Astrocyte (in vitro differentiated cells and primary cell): ENCODE measurements around the gene CIC. TPM values are rescaled to one million over a fixed set of nuclear protein-coding genes. Genes with fewer than 3 reads are reported as not detected.

ENCODE experiments used
- DNase-seq: peaks from one replicate; pipeline ENCODE4 v3.0.0-alpha.2; 2010; ENCODE audit warnings: low read depth
- FAIRE-seq: peaks from 2 replicates; lab custom pipeline; 2011; peaks lifted over from hg19 to GRCh38; lab: Jason Lieb, UNC
- H2AFZ ChIP-seq: 2 replicates; pipeline ENCODE4 v1.6.0; 2012; ENCODE audit warnings: low read depth, low read length, inconsistent platforms
- H3K27ac ChIP-seq: 2 replicates; pipeline ENCODE4 v1.5.1; 2011; ENCODE audit warnings: low read depth, low read length, inconsistent platforms
- H3K27me3 ChIP-seq: 2 replicates; pipeline ENCODE4 v1.6.0; 2011; ENCODE audit warnings: low read length, inconsistent platforms; ENCODE audit not compliant: insufficient read depth
- H3K36me3 ChIP-seq: 2 replicates; pipeline ENCODE4 v1.5.1; 2011; ENCODE audit warnings: low read length, inconsistent platforms; ENCODE audit not compliant: insufficient read depth
- H3K4me1 ChIP-seq: 2 replicates; pipeline ENCODE4 v1.5.1; 2011; ENCODE audit warnings: low read length, inconsistent platforms; ENCODE audit not compliant: insufficient read depth
- H3K4me2 ChIP-seq: 2 replicates; pipeline ENCODE4 v1.6.0; 2012; ENCODE audit warnings: low read length, inconsistent platforms
- H3K4me3 ChIP-seq: 2 replicates; pipeline ENCODE4 v1.5.1; 2011; ENCODE audit warnings: low read depth, mild to moderate bottlenecking, low read length, inconsistent platforms; ENCODE audit not compliant: insufficient read depth
- H3K79me2 ChIP-seq: 2 replicates; pipeline ENCODE4 v1.6.0; 2012; ENCODE audit warnings: mild to moderate bottlenecking, low read length, inconsistent platforms; ENCODE audit not compliant: insufficient read depth
- H3K9ac ChIP-seq: 2 replicates; pipeline ENCODE4 v1.6.0; 2012; ENCODE audit warnings: mild to moderate bottlenecking, low read length, inconsistent platforms
- H3K9me3 ChIP-seq: 2 replicates; pipeline ENCODE4 v1.5.1; 2012; ENCODE audit warnings: low read depth, mild to moderate bottlenecking, low read length, inconsistent platforms; ENCODE audit not compliant: insufficient read depth
- H4K20me1 ChIP-seq: 2 replicates; pipeline ENCODE4 v1.6.0; 2012; ENCODE audit warnings: low read length, inconsistent platforms; ENCODE audit not compliant: insufficient read depth
- H3K27ac Mint-ChIP-seq: one replicate; pipeline ENCODE4 v1.8.0; 2021; ENCODE audit warnings: mild to moderate bottlenecking, mixed read lengths; ENCODE audit not compliant: unreplicated experiment
- H3K27me3 Mint-ChIP-seq: one replicate; pipeline ENCODE4 v1.8.0; 2021; ENCODE audit warnings: low read depth, mixed read lengths; ENCODE audit not compliant: unreplicated experiment
- H3K36me3 Mint-ChIP-seq: one replicate; pipeline ENCODE4 v1.8.0; 2021; ENCODE audit warnings: low read depth, mixed read lengths; ENCODE audit not compliant: unreplicated experiment
- H3K4me1 Mint-ChIP-seq: one replicate; pipeline ENCODE4 v1.8.0; 2021; ENCODE audit warnings: low read depth, mixed read lengths; ENCODE audit not compliant: unreplicated experiment
- H3K4me3 Mint-ChIP-seq: one replicate; pipeline ENCODE4 v1.8.0; 2021; ENCODE audit warnings: mild to moderate bottlenecking, moderate library complexity, mixed read lengths; ENCODE audit not compliant: unreplicated experiment
- H3K9me3 Mint-ChIP-seq: one replicate; pipeline ENCODE4 v1.8.0; 2021; ENCODE audit warnings: mild to moderate bottlenecking, mixed read lengths; ENCODE audit not compliant: unreplicated experiment
- EZH2 ChIP-seq: IDR thresholded peaks from 2 replicates; pipeline ENCODE4 v1.6.1; 2012; ENCODE audit warnings: mild to moderate bottlenecking, low read length, inconsistent platforms; ENCODE audit not compliant: insufficient read depth
- total RNA-seq: library from RNA; stranded (reverse); gene quantifications from 2 replicates; pipeline ENCODE4 v1.2.1, GENCODE V29; 2021
- TF ChIP-seq, protein P1 (sequence below): IDR thresholded peaks from 2 replicates; pipeline ENCODE4 v1.5.1; 2011; ENCODE audit warnings: low read depth, mild to moderate bottlenecking, inconsistent platforms, low read length, moderate library complexity; ENCODE audit not compliant: insufficient read depth

The CIC gene
- total RNA-seq, 1 donor from 2014 or later = 78.5 TPM

DNA sequence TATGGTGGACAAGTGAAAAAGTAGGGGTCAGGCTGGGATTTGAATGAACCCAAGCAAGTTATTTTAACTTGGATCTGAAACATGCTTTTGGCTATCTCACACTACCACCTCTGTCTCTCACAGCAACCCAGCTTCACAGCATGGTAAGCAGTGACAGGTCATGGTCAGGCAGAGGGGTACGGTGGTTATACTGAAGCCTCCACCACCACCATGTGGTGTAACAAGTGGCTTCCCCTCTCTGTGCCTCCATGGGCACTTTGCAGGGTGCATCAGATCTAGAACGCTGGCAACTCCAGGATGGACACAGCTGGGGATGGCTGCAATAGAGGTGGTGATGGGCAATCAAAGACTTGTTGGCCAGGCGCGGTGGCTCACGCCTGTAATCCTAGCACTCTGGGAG, 43.3 kb downstream of the CIC start:
- H3K27ac Mint-ChIP-seq = no peak overlapping the region
- H3K27me3 ChIP-seq = peaks cover 9% of the 10 kb centered on the region

DNA sequence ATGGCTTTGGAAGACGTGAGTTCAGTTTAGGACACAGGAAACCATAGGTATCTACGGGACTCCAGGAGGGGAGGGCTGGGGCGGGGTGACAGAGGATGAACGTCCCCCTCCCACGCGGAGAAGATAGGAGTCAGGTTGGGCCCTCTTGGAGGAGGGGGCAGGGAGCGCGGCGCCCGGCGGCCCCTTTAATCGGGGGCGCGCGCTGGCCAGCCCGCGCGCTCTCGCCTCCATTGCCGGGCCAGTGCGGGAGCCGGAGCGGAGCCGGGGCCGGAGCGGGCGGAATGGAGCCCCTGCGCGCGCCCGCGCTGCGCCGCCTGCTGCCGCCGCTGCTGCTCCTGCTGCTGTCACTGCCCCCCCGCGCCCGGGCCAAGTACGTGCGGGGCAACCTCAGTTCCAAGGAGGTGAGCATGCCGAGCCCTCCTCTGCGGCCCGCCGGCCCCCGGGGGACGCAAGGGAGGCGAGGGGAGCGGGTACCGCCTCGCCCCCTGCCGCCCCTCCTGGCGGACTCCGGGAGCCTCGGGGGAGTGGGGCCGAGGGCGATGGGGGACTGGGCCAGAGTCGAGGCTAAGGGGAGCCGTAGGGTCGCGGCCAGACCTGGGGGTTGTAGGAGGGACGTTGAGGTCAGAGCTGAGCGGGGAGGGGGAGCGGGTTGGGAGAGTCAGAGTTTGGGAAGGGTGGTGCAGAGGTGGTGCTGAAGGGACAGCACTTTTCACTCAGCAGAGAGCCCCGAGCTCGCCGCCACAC, 44.2 kb downstream of the CIC start, which contains the start of gene TMEM145:
Gene TMEM145, plus strand, starts transcription at position 214 of the 744 bp plus-strand sequence. Its CDS starts 68 bp downstream, at position 282.
- TF ChIP-seq EZH2 = peak; percentile 47
- TF ChIP-seq, protein P1, sequence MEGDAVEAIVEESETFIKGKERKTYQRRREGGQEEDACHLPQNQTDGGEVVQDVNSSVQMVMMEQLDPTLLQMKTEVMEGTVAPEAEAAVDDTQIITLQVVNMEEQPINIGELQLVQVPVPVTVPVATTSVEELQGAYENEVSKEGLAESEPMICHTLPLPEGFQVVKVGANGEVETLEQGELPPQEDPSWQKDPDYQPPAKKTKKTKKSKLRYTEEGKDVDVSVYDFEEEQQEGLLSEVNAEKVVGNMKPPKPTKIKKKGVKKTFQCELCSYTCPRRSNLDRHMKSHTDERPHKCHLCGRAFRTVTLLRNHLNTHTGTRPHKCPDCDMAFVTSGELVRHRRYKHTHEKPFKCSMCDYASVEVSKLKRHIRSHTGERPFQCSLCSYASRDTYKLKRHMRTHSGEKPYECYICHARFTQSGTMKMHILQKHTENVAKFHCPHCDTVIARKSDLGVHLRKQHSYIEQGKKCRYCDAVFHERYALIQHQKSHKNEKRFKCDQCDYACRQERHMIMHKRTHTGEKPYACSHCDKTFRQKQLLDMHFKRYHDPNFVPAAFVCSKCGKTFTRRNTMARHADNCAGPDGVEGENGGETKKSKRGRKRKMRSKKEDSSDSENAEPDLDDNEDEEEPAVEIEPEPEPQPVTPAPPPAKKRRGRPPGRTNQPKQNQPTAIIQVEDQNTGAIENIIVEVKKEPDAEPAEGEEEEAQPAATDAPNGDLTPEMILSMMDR = no peak
- Histone ChIP-seq H2AFZ (peak within 1 kb of the TSS; percentile 52), H3K36me3 (no peaks in the 10 kb centered on the region), H3K9me3 (no peaks in the 10 kb centered on the region), H3K79me2 (no peaks in the 10 kb centered on the region), H3K4me1 (peaks cover 6% of the 10 kb centered on the region), H3K27me3 (peaks cover 9% of the 10 kb centered on the region), H3K9ac (no peak within 1 kb of the TSS), H3K4me3 (peak within 1 kb of the TSS; percentile 46), H3K4me2 (peak within 1 kb of the TSS; percentile 92), H3K27ac (no peak within 1 kb of the TSS), H4K20me1 (no peaks in the 10 kb centered on the region)
- Mint-ChIP-seq H3K4me3 (peak within 1 kb of the TSS; percentile 83), H3K36me3 (no peaks in the 10 kb centered on the region), H3K27me3 (peaks cover 40% of the 10 kb centered on the region), H3K9me3 (no peaks in the 10 kb centered on the region), H3K27ac (no peak within 1 kb of the TSS), H3K4me1 (peaks cover 2% of the 10 kb centered on the region)
- FAIRE-seq (no peak), DNase-seq (peak; percentile 41)

More for the DNA sequence above, 43.3 kb downstream of the CIC start:
- no peaks in the 10 kb centered on the region for H3K9me3 ChIP-seq
- no peaks in the 10 kb centered on the region for H3K9me3 Mint-ChIP-seq
- H3K36me3 ChIP-seq = no peaks in the 10 kb centered on the region
- no peaks in the 10 kb centered on the region for H3K79me2 ChIP-seq
- peaks cover 6% of the 10 kb centered on the region for H3K4me1 ChIP-seq
- H3K9ac ChIP-seq = no peak overlapping the region
- peak overlapping the region; percentile 83 for H3K4me3 Mint-ChIP-seq
- H2AFZ ChIP-seq = no peak overlapping the region
- H3K27me3 Mint-ChIP-seq = peaks cover 39% of the 10 kb centered on the region
- peaks cover 2% of the 10 kb centered on the region for H3K4me1 Mint-ChIP-seq
- TF ChIP-seq EZH2 = no peak
- TF ChIP-seq, protein P1 = no peak
- H3K27ac ChIP-seq = no peak overlapping the region
- FAIRE-seq = no peak
- no peak overlapping the region for H3K4me3 ChIP-seq
- no peaks in the 10 kb centered on the region for H3K36me3 Mint-ChIP-seq
- no peaks in the 10 kb centered on the region for H4K20me1 ChIP-seq
- no peak for DNase-seq
- H3K4me2 ChIP-seq = no peak overlapping the region
